GM18511 (cell line): ENCODE results near the gene ATP1B1.
"Not testable (repeated sequence)": the region's sequence is repeated elsewhere in the genome, so short reads cannot be mapped to it uniquely, and the experiment has no call there.

Source experiments
- ATAC-seq: cut with Tn5 transposase; IDR thresholded peaks from one replicate; pipeline ENCODE4 v1.9.1; 2021; ENCODE audit warnings: mild to moderate bottlenecking, moderate library complexity; ENCODE audit not compliant: unreplicated experiment

Gene ATP1B1

DNA sequence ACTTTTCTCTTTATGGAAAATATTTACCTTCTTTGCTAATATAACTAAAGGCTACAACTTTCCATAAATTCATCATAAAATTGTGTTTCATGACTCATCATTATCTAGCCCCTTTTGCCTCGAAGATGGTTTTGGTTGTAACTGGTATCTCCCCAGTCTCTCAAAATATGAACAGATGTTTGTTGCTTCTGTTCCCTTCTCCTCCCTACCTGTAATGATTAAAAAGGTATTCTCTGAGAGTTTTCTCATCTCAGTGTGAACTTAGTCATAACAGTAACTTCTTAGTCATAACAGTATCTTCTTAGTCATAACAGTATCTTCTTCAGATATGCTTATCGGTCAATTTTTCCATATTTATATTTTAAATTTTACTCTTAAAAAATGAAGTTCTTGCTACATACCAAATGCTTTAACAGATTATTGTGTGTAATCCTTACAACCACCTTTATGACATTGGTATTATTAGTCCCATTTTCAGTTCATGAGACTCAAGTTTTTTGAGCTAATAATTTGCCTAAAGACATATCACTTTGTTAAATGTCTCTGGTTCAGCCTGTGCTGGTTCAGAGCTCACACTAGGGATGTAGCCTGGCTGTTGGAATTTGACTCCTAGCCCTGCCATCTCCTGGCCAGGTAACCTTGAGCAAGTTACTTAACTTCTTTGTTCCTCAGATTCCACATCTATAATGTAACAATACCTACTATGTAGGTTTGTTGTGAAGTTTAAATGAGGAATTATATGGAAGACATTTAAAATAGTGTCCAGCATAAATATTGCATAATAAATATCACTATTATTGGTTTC is 32.6 kb downstream of the ATP1B1 start:
- peak; percentile 92 for ATAC-seq

DNA sequence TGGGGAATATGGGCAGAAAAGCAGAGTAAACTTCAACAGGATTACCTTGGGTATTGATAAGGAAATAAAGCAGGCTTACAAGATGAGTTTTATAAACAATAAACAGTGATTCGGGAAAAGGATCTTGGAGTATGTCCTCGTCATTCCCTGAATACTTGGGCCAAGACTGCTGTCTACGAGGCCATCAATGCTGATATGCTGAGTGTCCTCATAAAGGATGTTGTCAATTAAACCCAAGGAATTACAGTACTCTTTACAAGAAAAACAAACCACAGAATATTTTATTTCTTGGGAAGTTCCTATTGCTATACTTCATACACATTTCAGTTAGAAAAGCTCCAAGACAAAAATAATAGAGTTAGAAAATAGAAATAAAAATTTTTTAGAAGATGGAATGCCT is 34.9 kb downstream of the ATP1B1 start:
- no peak for ATAC-seq

DNA sequence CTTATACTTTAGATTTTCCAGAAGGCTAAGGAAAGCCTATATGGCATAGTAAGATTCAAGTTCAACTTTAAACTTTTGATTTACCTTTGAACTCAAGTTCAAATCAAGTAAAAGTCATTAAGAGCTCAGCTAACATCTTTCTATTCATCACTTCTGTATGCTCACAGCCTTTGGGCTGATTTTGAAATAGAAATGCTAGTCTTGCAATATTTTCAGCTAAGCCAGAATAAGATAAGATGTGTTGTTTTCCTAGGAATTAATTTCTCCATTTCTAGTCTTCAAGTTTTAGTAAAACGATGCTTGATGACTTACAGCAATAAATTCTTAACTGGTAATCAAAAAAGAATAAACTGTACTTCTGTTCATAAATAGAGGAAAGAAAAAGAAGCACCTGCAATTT is 35.6 kb downstream of the ATP1B1 start:
- no peak for ATAC-seq

DNA sequence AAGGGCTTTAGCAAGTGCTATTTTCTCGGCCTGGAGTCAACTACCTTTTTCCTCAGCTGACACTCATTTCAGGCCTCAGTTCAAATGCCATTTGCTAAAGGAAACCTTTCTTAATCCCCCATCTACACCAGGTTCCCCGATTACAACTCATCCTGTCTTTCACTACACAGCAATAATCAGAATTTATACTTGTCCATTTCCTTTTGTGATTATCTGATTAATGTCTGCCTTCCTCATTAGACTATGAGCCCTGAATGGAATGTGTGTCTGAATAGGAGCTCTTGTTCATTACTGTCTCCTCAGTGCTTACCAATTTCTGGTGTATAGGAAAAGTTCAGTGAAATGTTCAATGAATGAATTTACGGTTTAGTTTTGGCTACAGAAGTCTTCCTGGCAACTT is 36.9 kb downstream of the ATP1B1 start:
- ATAC-seq = no peak

DNA sequence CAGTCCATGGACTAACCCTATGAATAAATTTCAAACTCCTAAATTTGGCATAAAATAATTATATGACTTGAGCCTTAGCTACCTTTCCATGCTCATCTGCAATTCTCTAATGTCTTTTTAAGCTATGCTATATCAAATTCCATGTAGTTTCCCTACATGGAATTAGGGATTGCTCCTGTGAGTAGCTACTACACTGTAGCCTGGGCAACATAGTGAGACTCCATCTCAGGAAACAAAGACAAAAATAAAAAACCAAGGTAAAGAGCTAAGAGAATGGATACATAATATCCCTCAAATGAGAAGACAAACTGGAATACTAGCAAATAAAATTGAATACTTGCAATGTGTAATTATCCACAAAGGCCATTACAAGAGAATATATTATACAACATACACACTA is 37.5 kb downstream of the ATP1B1 start:
- ATAC-seq = no peak

DNA sequence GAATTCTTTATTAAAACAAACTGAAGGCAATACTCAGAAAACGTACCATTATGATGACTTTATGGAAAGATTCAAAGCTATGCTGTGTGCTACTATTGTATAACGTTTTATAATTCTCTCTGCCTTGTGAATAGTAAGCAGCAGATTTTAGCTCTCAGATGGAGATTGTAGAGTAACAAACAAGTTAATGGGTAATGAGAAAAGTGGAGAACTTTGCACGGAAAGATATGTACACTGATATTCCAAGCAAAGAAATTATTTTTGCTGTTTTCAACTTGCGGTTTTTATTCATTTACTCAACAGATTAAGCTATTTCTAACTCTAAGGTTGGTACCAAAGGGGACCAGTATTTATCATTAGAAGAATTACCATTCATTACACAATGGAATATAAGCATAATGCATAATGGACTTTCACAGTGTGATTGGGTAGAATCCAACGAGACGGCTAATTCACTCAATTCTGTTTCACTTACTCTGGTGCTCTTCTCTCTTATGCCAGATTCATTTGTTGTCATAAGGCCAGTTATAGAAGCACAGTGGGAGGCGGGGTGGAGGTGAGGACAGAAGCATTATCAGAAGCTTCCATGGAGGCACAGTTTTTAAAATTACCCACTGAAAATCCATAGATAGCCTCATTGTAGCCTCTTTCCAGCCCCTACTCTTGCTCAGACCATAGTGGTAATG is 38.6 kb downstream of the ATP1B1 start:
- ATAC-seq = no peak

DNA sequence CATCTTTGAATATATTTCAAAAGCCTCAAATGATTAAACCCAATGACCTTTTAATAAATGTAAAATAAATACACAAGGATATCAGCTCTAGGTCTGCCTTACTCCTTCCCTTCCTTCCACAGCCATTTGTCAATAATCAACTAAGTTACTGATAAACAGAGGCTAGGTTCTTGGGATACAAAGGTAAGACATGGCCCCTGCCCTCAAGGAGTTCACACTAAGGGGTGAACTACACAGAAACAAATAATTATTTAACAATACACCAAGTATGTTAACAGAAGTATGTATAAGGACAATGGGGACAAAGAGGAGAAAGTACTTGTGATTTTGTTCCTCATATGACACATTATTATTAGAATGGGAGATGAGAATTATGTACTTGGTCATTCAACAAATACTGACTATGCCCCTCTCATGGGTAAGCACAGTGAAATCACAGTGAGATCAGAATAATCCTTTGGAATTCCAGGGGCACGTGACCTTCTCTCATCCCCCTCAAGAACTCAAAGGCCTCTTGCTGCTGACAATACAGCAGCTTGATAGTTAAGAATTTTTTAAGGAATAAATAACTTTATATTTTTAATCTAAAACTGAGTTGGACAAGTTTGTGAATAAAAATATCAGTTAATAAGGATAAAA is 40.2 kb downstream of the ATP1B1 start:
- ATAC-seq = no peak

DNA sequence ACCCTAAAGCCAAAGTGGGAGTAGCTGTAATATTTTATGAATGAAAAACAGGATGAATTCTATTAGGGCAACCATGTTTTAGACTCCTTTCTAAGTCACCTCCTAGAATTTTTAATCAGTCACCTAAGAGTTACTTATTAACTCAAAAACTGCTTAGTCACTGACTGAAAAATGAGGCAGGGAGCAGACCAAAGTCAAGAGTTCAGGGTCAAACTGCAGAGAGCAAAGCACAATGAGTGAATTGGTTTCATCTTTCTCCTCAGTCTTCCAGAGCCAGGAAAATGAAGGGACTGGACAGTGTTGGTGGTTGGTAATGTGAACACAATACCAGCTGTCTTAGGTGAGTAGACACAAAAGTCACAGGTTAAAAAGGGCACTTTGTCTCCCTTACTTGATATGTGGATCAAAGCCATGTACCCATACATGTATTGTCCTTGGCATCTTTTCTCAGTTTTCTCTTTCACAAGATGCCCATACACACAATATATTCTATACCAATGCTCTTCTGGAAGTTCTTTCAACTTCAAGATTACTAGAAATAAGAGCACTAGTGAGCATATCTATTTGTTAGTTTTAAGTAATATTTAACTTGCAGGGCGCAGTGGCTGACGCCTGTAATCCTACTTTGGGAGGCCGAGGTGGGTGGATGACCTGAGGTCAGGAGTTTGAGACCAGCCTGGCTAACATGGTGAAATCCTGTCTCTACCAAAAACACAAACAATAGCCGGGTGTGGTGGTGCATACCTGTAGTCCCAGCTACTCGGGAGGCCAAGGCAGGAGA is 42.2 kb downstream of the ATP1B1 start:
- ATAC-seq = peak; percentile 75

DNA sequence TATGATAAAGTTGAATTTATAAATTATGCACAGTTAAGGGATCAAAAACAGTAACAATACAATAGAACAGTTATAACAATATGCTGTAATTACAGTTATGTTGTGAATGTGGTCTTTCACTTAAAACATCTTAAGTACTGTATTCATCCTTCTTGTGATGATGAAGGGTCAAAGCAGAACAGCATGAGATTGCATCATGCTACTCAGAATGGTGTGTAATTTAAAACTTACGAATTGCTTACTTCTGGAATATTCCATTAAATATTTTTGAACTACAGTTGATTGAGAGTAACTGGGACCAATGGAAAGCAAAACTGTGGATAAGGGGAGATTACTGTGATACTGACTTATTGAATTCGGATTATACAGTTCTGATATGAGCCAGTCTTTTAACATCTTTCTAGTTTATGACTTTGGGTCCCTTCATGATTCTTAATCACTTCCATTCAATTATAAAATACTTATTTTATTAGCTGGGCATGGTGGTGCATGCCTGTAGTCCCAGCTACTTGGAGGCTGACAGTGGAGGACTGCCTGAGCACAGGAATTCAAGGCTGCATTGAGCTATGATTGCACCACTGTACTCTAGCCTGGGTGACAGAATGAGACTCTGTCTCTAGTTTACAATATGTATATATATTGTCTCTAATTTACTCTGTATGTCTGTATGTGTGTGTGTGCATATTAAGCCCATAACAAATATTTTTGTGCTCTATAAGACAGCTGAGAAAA is 43.2 kb downstream of the ATP1B1 start:
- ATAC-seq = no peak

DNA sequence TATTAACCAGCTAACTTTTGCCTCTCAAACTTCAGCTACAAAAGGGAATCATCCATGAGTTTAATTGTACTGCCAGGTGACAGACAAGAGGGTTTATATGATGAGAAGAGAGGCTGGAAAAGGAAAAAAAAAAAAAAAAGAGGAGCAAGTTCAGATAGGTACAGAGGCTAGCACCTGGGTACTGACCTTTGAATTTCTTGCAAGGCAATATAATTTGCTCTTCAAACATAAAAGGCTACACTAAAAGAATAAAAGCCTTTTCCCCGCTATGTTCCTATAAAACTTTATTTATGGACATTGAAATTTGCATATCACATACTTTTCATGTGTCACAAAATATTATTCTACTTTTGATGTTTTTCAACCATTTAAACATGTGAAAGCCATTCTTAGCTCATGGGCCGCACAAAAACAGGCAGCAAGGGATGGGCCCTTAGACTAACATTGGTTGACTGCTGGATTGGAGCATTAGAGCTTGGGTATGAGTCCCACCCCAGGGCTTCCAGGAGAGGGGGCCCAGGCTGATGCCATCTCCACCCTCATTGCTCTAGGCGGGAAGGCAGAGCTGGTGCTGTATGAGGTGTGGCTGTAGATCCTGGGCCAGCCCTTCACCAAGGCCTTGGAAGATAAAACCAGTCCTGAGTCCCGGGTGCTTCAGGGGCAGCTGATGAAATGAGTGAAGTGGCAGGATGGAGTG is 44.3 kb downstream of the ATP1B1 start:
- ATAC-seq = no peak

DNA sequence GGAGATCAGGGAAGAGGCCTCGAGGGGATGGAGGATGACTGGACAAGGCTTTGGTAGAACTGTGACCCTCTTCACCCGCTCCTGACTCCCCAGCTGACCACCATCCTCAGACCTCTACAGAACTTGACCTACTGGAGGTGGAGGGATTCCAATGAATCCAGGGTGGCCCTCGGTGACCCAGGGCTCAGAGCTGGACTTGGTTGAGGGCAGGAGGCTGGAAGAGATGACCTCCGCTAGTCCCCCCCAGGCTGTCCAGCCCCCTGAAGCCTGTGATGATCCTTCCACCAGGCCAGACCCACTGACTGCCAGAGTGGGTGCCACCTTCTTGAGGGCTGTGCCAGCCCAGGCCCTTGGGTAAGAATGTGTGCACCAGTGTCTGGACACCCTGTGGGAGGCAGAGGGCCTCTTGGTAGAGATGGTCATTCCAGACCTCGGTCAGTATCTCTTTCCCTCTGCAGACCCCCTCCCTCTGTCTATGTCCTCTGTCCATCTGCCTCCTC is 44.9 kb downstream of the ATP1B1 start:
- no peak for ATAC-seq

DNA sequence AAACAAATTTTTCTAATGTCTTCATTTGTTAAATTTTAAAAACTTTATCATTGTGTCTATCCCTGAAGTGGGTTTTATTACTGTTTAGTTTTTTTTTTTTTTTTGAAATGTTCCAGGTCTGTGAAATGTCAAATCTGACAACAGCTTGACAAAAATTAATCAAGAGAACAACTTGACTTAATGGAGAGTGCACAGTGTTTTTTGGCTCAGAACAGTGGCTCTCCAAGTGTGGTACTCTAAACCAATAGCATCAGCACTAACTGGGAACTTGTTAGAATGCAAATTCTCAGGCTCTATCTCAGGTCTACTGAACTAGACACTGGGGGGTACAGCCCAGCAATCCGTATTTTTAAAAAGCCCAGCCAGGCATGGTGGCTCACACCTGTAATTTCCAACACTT is 49.2 kb downstream of the ATP1B1 start:
- ATAC-seq = no peak

DNA sequence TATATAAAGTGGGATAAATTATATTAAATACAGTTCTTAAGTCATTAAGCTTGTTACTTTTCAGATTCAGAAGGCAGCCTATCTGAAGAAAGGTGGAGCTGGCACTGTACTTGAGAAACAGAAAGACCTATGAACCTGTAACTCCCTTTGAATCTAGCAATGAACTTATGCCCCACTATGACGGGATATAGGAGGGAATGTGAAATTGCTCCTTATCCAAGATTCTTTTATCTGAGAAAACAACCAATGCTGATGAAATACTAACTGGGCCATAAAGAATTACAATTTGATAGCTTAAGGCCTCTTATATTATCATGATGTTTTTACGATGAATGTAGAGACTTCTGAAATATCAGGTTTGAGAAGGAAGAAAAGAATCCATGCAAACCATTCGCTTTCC is 50.1 kb downstream of the ATP1B1 start:
- no peak for ATAC-seq

DNA sequence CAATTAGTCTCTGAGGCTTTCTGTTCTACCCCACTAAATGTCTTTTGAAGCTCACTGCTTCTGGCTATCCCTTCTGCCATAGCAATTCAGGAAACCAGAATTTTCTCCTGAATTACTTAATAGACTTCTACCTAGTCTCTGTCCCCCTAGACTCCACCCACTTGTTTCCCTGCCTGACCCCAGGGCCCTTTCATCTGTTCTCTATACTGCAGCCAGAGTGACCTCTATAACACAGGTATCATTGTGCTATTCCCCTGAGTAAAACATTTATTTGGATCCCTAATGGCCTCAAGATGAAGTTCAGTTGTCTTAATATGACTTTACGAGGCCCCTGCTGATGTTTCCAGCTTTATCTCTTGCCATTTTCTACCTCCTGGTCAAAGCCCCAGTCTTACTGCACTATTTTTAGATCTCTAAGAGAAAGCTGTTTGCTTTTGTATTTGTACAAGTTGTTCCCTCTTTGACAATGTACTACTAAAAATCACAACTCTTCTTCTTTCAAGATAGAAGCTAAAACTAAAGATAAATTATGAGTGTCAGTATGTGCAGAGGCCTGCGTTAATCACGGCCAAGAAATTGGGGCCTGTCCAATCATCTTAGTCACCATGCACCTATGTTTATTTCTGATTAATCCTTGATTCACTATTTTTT is 54.5 kb downstream of the ATP1B1 start:
- no peak for ATAC-seq

DNA sequence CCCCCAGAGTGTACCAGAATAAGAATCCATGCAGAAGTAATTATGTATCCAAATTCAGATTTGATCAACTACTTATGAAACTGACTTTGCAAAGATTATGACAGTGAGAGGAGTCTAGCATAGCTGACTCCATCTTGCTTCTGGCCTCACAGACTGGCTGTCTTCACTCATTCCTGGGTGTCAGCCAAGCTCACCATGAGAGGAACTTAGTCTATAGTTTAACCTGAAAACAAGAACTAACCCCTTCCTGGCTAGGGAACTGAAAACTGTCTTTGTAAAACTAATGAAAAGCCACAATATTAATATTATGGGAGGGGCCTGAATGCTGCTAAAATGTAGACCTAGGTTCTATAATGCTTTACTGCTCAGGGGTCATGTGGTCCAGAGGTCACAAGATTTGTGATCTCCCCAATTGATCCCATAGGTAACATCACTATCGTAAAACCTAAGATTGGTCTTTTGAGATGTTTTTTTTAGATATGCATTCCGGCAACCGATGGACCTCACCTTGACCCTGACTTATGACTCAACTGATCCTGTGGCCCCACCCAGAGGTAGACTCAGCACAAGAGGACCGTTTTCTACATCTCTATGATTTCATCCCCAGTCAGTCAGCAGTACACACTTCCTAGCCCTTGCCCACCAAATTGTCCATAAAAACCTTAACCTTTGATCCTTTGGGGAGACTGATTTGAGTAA is 55.2 kb downstream of the ATP1B1 start:
- peak; percentile 87 for ATAC-seq

DNA sequence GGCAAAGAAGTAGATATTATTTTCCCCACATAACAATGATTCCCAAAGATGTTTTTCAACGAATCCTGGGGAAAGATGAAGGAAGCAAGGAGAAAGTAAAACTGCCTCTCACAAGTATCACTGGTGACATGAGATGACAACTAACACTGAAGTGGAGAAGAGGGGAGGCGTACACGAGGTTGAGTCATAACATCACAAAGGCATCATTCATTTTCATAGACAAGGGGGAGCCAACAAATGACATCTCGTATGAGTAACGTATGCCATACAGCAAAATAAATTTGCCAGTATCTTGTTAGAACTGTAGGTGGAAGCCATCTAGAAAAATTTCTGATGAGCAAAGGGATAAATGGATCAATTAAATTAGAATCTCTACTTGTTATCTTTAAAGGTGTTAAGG is 56.6 kb downstream of the ATP1B1 start:
- ATAC-seq = no peak

DNA sequence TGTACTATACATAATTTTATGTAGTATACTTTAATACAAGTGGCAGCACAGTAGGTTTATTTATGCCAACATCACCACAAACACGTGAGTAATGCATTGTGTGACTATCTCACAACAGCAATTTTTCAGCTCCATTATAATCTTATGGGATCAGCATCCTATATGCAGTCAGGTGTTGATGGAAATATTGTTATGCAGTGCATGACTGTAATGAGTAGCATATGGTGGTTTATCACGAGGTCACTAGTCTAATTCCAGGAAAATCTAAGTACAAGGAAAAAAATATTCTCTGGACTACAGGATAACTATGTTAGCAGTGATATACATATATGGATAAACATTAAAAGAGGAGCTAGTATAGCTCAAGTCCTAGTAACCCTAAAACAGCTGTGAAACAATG is 69.0 kb downstream of the ATP1B1 start:
- no peak for ATAC-seq

DNA sequence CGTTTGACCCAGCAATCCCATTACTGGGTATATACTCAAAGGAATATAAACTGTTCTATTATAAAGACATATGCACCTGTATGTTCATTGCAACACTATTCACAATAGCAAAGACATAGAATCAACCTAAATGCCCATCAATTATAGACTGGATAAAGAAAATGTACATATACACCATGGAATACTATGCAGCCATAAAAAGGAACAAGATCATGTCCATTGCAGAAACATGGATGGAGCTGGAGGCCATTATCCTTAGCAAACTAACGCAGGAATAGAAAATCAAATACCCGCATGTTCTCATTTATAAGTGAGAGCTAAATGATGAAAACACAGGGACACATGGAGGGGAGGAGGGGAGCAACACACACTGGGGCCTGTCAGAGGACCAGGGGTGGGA is 72.9 kb downstream of the ATP1B1 start:
- not testable (repeated sequence) for ATAC-seq

DNA sequence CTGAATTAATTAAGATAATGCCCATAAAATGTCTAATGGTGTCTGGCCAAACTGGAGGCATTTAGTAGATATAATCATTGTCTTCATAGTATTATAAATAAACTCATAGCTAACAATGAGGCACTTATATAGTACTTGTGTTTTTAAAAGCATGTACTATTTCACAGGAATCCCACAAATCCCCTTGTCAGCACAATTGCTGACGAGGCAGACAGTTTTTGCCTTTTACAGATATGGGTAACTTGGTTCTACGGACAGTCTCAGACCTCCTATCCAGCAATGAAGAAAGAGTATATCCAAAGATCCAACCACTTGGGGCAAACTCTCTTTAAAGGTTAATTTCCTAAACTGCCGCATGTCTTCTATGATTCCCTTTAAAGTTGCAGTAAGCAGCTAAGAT is 73.7 kb downstream of the ATP1B1 start:
- ATAC-seq = no peak
